SW480 (cell line): Measurements from ENCODE around the gene LHFPL4.

Source experiments
- DNase-seq: peaks from one replicate; pipeline ENCODE4 v3.0.0-alpha.2; 2016; ENCODE audit warnings: low spot score

Gene LHFPL4

GRCh38 chr3:9473496-9474065 is 80.0 kb downstream of the LHFPL4 start:
- DNase-seq: no peak

GRCh38 chr3:9469986-9470385 is 83.6 kb downstream of the LHFPL4 start:
- no peak for DNase-seq

GRCh38 chr3:9468460-9468859 is 85.2 kb downstream of the LHFPL4 start:
- no peak for DNase-seq

GRCh38 chr3:9467451-9467850 is 86.2 kb downstream of the LHFPL4 start:
- no peak for DNase-seq

- DNase-seq: no peak
Measured at GRCh38 chr3:9455596-9456131, 98.0 kb downstream of the LHFPL4 start.

GRCh38 chr3:9452417-9452816 is 101.2 kb downstream of the LHFPL4 start:
- DNase-seq: no peak

GRCh38 chr3:9450991-9451390 is 102.6 kb downstream of the LHFPL4 start:
- no peak for DNase-seq

GRCh38 chr3:9450126-9450525 is 103.5 kb downstream of the LHFPL4 start:
- no peak for DNase-seq

GRCh38 chr3:9448643-9449042 is 105.0 kb downstream of the LHFPL4 start:
- DNase-seq: no peak
